ENCODE results near the gene TMCC1.
"Not testable (repeated sequence)": the region's sequence is repeated elsewhere in the genome, so short reads cannot be mapped to it uniquely, and the experiment has no call there.

- TF ChIP-seq, protein P1, sequence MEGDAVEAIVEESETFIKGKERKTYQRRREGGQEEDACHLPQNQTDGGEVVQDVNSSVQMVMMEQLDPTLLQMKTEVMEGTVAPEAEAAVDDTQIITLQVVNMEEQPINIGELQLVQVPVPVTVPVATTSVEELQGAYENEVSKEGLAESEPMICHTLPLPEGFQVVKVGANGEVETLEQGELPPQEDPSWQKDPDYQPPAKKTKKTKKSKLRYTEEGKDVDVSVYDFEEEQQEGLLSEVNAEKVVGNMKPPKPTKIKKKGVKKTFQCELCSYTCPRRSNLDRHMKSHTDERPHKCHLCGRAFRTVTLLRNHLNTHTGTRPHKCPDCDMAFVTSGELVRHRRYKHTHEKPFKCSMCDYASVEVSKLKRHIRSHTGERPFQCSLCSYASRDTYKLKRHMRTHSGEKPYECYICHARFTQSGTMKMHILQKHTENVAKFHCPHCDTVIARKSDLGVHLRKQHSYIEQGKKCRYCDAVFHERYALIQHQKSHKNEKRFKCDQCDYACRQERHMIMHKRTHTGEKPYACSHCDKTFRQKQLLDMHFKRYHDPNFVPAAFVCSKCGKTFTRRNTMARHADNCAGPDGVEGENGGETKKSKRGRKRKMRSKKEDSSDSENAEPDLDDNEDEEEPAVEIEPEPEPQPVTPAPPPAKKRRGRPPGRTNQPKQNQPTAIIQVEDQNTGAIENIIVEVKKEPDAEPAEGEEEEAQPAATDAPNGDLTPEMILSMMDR (IDR thresholded peaks at IDR 0.05), result not testable (repeated sequence)
- not testable (repeated sequence) for TF ChIP-seq POLR2A (IDR thresholded peaks at IDR 0.05)
Measured at GRCh38 chr3:129674798-129675123, 218.8 kb downstream of the TMCC1 start.

All from thyroid gland (tissue), 4 donors.